Fibroblast of the conjunctiva (primary cell): ENCODE measurements around the gene IL2RA.
"Not testable (repeated sequence)": the region's sequence is repeated elsewhere in the genome, so short reads cannot be mapped to it uniquely, and the experiment has no call there.

ENCODE experiments used
- DNase-seq: peaks from one replicate; pipeline ENCODE4 v3.0.0-alpha.2; 2010; ENCODE audit warnings: low read depth

IL2RA gene

DNA sequence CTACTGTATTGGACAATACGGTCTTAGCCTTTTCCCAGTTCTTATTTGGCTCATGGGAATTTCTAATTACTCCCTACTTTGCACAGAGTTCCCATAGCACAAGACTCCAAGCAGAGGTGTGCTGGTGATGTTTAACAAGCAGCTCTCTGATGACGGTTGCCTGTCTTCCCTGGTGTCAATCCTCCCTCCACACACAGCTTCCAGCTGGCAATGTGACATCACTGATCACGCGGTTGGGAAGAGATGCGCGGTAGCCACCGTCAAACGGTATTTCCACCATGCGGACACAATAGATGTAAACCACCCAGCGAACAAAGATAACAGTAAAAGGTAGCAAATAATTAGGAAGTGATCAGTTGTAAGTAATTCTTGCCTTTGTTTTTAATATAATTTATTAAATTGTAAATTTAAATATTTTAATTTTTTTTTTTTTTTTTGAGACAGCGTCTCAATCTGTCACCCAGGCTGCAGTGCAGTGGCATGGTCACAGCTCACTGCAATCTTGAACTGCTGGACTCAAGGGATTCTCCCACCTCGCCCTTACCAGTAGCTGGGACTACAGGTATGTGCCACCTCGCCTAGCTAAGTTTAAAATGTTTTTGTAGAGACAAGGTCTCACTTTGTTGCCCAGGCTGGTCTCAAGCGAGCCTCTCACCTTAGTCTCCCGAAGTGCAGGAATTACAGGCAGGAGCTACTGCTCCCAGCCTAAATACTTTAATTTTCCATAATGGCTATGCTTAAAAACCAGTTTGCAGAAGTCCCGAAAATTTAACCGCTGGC, 48.6 kb downstream of the IL2RA start:
- no peak for DNase-seq

DNA sequence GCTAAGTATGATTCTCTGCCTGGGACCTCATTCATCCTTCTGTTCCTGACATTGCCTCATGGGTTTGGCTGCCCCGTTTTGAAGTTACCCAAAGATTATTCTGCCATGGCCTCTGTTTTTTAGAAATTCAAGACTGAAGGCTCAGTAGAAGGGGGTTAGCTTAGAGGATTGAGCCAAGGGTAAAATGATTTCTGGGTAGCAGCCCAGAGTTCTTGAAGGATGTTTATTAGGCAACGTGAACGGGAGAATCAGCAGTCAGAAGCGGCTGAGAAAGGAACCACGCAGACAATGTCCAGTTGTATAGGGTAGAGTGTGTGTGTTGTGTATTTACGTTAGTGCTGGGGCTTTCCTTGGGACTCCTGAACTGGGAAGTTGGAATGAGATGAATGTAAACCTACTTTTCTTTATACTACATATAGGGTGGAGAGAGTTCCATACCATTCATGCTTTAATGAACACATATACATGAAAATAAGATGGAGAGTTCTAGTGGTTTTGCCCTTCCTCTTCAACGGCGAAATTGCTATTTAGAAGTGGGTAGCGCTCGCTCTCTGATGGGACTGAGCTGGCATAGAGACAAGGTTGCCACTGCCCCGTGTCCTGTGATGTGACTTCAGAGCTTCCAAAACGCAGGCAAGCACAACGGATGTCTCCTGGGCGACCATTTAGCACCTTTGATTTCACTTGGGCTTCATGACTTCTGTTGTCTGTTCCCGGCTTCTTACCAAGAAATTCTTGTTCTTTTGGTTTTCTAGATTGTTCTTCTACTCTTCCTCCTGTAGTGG, 49.9 kb downstream of the IL2RA start:
- DNase-seq, result no peak

DNA sequence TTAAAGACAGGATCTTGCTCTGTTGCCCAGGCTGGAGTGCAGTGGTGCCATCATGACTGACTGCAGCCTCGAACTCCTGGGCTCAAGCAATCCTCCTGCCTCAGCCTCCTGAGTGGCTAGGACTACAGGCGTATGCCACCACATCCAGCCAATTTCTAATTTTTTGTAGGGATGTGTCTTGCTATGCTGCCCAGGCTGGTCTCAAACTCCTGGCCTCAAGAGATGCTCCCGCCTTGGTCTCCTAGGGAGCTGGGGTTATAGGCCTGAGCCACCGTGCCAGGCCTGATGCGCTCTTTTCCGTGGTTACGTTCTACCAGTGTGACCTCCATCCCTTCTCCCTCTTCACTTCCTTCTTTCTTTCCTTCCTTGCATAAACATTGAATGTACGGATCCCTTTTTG, 50.6 kb downstream of the IL2RA start:
- DNase-seq, result no peak

DNA sequence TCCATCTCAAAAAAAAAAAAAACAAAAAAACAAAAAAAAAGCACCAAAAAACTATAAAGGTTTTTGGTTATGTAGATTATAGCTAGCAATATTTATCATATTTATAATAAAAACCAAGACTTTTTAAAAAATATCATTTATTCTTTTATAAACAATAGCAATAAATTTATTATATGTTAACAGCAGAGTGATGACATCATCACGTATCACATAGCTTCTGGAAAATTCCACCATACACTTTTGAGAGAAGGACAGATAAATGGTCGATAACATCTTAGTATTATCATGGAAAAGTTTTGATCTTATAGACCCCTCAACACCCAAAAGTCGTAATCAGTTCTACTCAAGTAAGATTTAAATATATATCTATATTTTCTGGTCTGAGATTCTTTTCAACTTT, 51.6 kb downstream of the IL2RA start:
- DNase-seq, result no peak

DNA sequence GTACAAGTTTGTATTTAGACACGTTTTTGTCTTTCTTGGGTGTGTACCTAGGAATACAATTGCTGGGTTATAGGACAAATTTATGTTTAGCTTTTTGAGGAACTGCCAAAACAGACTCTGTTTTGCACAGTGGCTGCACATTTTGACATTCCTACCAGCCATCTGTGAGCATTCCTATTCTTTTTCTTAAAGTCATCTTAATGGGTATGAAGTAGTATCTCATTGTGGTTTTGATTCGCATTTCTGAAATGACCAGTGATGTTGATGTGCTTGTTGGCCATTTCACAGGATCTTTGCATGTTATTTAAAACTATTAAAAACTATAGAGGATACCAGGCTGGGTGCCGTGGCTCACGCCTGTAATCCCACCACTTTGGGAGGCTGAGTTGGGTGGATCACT, 52.2 kb downstream of the IL2RA start:
- DNase-seq, result no peak

DNA sequence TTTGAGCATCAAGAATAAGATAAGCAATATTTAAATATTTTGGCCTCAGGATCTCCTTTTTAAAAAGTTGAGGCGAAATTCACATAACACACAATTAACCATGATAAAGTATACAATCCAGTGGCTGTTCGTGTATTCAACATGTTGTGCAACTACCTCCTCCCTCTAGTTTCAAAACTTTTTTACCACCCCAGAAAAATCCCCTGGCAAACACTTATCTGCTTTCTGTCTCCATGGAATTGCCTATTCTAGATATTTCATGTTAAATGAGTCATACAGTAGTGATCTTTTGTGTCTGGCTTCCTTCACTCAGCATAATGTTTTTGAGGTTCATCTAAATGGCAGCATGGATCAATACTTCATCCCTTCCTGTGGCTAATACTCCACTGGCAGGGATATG, 53.0 kb downstream of the IL2RA start:
- DNase-seq, result no peak

DNA sequence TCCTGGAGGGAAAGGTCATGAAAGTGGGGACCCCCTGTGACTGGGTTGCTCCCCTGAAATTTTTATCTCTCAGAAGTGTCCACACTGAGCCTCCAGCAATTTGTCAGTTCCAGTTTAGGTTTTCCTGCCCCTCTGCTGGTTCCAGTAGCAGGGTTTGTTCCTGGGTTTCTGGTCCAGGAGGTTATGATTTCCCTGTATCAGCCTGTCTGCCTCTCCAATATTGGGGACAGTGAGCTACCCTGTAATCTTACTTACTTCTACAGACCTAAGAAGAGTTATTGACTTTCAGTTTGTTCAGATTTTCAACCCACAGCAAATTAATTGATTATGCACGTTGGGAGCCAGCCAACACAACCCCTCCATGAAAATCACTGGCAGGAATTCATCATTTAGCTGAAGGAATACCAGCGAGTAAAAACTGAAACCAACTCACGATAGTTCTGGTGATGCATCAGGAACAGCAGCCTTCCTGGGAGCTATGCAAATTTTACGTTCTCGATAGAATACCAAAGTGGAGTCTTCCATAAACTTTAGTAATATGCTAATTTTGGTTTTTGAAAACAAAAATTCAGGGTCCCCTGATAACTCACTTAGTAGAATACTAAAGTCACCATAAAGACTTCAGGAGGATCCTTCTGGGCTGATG, 53.5 kb downstream of the IL2RA start:
- DNase-seq, result no peak

DNA sequence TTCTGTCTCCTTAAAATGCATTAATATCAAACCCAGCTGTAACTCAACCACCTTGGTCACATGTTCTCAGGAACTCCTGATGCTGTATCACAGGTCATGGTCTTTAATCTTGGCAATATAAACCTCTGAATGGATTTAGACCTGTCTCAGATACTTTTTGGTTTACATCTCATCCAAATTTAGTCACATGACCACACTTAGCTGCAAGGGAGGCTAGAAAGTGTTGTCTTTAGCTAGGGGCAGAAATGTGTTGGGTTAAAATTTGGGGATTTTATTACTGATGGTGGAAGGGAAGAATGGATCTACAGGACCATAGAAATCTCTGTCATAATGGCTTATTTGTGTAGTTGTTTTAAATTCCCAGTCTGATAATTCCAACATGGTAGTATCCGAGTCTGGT, 55.2 kb downstream of the IL2RA start:
- no peak for DNase-seq

DNA sequence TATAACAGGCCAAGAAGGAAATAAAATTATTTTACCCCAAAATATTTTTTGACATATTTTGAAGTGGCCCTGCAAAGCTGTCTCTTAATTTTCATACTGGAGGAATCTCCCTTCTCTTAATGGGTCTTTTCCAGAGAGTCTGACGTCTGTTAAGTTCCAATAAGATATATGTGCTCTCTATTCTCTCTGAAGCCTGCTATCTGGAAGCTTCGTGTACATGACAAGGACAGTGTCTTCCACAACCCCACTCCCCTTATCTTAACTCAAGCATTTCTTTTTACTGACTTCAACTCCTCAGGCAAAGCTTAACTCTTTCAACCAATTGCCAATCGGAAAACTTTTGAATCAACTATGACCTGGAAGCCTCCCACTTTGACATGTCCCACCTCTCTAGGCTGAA, 55.6 kb downstream of the IL2RA start:
- DNase-seq, result no peak

DNA sequence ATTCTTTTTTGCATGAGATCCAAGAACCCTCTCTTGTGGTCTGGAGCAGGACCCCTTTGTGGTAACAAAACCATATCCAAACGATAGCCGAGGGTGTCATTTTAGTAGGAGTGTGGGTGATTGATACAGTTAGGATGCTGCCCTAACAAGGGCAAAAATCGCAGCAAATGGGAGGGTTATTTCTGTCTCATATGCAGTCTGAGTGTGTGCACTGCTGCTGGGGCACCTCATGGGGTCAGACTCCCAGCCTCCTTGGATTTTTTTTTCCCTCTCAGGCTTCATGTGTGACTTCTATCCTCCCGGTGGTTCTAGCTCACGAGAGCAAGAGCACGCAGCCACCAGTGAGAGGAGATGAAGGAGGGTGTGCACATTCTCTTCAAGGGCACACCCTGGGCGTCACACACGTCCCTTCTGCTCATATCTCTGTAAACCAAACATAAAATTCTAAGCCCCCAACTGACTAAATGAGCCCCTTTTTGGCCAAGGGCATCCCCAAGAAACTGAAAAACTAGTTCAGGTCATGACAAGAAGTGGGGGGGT, 56.2 kb downstream of the IL2RA start:
- DNase-seq, result no peak

DNA sequence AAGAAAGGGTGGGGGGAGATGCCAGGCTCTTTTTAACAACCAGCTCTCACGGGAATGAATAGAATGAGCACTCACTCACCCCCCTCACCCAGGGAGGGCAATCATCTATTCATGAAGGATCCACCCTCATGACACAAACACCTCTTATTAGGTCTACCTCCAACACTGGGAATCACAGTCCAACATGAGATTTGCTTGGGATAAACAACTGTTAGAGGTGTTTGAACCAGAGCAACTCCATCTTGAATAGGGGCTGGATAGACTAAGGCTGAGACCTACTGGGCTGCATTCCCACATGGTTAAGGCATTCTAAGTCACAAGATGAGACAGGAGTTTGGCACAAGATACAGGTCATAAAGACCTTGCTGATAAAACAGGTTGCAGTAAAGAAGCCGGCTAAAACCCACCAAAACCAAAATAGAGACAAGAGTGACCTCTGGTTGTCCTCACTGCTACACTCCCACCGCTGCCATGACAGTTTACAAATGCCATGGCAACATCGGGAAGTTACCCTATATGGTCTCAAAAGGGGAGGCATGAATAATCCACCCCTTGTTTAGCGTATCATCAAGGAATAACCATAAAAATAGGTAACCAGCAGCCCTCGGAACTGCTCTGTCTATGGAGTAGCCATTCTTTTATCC, 56.9 kb downstream of the IL2RA start:
- DNase-seq, result not testable (repeated sequence)

DNA sequence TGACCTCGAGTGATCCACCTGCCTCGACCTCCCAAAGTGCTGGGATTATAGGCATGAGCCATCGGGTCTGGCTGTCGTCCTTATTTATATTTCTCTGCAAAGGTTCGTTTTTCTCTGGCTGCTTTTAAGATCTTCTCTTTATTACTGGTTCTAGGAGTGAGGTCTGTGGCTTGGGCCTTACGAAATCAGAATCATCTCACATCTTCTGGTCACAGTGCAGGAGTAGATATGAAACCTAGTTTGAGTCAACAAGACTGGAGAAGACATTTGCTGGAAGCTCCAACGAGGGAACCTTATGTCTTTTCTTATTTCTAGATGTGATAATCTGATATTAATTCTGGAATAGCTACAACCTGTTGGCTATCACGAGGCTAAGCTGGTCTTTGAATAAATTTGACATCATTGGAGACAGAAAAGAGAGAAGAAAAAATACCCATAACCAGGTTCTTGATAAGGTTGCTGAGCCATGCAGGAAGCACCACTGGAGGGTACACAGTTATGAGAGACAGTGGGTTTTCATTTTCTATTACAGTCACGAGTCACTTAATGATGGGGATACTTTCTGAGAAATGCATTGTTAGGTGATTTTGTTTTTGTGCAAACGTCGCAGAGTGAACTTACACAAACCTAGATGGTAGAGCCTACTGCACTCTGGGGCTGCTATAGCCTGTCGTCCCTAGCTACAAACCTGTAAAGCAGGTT, 59.2 kb downstream of the IL2RA start:
- no peak for DNase-seq

DNA sequence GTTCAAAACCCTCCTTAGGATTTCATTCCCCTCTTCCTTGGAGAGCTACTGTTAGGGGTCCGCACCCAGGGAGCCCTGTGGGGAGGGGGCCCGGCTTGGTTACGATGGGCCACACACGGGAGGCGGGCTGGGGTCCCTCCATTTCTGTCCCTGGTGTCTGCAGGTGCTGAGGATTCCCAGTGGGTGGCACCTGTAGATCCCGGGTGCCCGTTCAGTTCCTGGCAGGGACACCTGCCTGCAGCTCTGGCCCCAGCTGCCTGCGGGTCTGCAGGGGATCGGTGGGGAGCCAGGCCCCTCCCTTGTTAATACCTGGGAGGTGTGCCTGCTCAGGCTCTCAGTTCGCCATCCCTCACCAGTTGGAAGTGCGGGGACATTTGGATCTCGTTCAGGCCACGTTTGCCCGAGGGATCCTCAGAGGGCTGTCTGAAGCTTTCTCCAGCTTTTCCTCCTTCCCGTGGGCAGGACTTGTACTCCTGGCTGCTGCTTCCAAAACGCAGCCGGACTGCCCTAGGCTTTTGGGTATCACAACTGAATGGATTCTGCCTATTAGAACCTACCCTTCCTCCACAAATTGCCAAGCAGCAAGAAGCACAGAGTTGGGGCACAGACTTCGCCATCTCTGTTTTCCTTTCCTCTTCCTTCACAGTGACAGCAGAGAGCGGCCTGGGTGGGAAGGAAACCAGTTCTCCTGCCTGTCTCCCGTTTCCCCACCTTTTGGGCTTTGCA, 62.6 kb downstream of the IL2RA start:
- no peak for DNase-seq

DNA sequence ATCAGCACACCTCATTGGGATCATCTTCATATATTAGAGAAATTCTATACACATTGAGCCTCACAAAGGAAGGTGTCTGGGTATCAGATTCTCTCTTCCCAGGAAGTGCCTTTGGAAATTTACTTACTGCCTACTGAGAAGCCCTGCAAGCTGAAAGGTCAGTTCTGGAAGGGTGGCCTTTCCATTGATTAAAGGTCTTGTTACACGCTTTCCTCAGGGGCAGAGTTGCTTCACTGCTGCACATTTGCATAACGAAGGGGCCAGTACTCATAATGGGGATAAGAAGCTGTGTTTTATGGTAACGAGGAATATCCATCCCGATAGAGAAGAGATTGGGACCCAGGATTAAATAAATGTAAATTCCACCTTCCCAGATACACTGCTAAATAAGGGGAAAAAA, 65.5 kb downstream of the IL2RA start:
- no peak for DNase-seq

DNA sequence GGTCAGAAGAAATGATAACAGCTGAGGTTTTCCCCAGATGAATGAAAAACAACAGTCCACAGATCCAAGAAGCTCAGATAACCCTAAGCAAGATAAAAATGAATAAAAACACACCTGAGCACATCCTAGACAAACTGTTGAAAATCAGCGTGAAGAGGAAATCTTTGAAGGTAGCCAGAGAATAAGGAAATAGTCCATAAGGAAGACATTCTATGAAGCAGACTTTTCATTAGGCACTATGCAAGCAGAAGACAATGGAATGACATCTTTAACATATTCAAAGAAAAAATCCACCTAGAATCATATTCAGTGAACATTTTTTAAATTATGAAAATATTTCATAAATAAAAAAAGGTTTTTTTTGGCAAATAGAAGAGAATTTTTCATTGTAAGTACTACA, 69.8 kb downstream of the IL2RA start:
- DNase-seq, result no peak

DNA sequence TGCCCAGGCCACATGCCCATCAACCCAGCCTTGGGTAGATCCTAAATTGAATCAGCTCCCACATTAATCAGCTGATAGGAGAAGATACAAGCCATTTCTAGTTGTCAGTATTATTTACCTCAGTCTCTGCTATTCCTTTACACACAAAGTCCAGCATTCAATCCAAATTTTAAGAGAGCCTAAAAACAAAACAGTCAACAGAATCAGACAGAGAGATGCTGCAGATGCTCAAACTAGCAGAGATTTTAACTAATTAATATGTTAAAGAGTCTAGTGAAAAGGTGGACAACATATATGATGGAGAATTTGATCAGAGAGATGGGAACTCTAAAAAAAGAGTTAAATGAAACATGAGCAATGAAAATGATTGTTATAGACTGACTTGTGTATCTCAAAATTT, 70.5 kb downstream of the IL2RA start:
- DNase-seq, result no peak

DNA sequence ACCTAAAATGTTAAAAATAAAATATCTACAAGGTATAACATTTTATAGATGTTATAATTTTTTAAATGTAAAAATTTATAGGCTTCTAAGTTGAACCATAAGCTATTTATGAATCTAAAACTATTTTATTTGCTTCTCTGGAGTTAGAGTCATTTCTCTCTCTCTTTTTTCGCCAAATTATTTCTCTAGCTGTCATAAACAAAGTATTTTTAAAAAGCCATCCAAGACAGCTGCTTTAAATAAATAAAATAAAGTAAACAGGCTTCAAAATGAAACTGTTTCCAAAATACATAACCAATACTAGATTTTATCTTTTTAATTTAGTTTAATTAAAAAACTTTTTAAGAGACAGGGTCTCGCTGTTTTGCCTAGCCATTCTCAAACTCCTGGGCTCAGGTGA, 72.4 kb downstream of the IL2RA start:
- DNase-seq, result no peak

DNA sequence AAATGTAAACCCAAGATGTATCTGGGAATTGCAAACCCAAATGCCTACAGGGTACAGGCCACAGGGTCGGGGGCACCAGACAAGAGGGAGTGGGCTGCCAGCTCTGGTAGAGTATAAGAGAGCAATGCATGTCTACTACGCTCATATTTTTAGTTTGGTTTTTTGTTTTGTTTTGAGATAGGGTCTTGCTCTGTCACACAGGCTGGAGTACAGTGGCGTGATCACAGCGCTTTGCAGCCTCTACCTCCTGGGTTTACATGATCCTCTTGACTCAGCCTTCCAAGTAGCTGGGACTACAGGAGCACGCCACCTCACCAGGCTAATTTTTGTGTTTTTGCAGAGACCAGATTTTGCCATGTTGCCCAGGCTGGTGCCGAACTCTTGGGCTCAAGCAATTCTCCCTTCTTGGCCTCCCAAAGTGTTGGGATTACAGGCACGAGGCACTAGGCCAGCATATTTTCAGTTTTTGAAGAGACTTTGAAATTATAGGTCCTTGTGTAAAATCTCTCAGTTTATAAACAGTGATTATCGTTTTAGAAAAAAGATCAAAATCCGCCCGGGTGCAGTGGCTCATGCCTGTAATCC, 73.7 kb downstream of the IL2RA start:
- no peak for DNase-seq

DNA sequence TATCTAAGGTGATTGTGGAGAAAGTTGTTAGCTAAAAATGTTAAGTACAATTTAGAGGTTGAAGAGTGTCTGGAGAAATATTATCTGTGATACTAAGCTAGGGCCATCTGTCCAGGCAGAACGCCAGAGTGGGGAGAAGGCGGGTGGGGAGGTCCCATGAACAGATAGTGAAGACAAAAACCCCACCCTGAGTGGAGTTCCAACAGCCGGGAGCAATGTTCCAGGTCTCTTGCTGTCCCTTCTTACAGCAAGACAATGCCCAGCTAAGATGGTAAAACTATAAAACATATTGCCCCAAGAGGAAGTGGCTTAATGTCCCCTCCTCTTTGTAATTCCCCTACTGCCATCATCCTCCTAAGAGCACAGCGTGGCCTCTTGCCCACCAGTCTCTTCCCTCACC, 74.4 kb downstream of the IL2RA start:
- no peak for DNase-seq

DNA sequence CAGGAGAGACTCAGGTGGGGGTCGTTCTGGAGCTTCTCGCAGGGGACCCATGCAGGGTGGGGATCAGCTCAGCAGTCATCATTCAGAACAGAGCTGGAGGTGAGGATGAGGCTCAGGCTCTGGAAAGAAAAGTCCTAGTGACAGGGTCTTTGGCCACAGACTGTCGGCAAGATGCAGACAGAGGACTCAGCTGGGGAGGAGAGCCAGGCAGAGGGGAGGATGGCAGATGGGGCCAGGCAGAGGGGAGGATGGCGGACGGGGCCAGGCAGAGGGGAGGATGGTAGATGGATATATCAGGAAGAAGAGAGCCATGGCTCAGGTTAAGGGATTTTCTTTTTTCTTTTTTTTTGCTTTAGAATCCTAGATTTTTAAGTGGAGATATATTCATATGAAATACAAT, 77.1 kb downstream of the IL2RA start:
- DNase-seq, result no peak

DNA sequence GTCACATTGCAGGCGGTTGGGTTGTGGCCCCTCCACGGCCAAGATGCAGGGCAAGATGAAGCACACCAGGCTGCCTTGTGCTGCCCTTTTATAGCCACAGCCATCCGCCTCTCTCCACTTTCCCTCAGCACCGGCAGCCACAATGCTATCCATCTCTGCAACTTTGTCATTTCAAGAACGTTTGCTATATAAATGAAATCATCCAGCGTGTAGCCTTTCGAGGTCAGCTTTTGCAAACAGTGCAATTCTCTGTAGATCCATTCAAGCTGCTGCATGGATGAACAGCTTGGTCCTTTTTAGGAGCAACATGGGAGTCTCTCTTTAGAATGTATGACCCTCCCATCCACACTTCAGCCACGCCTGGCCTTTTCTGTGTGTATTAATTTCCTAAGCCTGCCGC, 78.4 kb downstream of the IL2RA start:
- no peak for DNase-seq
